ENCODE measurements around the gene CHST6. TPM values are rescaled to one million over a fixed set of nuclear protein-coding genes. Genes with fewer than 3 reads are reported as not detected.

Gene CHST6
- total RNA-seq, 1 experiment from 2014 or later: 0.91 TPM

DNA sequence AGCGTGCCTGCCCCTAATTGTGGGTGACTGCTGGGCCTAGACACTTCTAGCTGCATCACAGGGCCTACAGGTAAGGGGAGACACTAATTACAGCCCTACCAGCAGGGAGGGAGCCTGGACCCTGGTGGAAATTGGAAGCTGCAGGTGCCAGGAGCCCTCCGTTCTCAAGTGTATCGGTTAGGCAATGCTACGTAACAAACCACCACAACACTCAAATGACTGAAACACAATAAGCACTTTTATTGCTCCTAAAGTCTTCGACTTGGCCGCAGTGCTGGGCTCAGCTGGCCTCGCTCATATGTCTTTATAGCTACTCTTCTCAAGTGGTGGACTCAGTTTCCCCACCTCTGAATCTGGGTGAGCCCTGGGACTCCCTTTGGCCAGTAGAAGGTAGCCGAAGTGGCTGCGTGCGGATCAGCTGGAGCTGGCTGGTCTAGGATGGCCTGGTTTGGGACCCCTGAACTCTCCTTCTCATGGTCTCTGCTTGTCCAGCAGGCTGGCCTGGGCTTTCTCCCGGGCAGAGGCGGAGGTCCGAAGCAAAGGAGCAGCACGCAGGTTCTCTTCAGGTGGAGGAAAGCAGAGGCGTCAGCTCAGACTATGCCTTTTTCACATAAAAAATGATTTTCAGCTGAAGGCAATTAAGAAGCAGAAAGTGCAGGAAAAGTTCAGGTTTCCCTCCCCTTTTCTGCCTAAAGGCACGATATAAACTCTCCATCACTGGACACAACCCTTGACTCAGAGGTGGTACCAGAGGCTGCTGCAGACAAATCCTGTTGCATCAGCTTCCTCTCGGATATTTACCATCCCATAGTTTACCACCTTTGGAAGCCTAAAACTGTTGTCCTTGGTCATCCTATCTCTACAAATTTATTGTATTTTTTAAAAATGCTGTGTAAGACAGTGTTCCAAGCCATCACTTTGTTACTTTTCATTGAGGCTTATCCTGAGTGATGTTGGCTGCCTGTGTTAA is 22.0 kb downstream of the CHST6 start:
- CTCF ChIA-PET: interaction anchor here (1.0 kb wide), 1 partner anchor 44 kb away, joined by 4 read pairs; no protein-coding TSS in a partner anchor
- Histone ChIP-seq H3F3A (ENCODE audit: low read length, unreplicated experiment) (no peaks in the 10 kb centered on the region), H2AFZ (ENCODE audit: low read length) (no peak overlapping the region), H3K27me3 (ENCODE audit: low read length) (no peaks in the 10 kb centered on the region), H3K9me2 (replicated peaks; ENCODE audit: low read length) (no peaks in the 10 kb centered on the region), H3K4me3 (ENCODE audit: low read length) (no peak overlapping the region), H4K20me1 (ENCODE audit: low read length) (no peaks in the 10 kb centered on the region), H3K36me3 (ENCODE audit: low read depth, low read length) (no peaks in the 10 kb centered on the region), H3K79me2 (ENCODE audit: low read length) (no peaks in the 10 kb centered on the region), H3K4me2 (ENCODE audit: low read length) (no peak overlapping the region), H3K9me3 (ENCODE audit: low read length) (no peaks in the 10 kb centered on the region), H3K27ac (ENCODE audit: low read length) (no peak overlapping the region), H3K9ac (ENCODE audit: low read length) (no peak overlapping the region), H3K4me1 (ENCODE audit: insufficient read depth, low read length) (peaks cover 17% of the 10 kb centered on the region)
- intact Hi-C loops (cut with micrococcal nuclease): loop anchor here (1.0 to 5.0 kb wide), 2 partner anchors 44 to 94 kb away; partner anchors contain the start of gene GABARAPL2
- DNase-seq: no peak
- no TSS peak for BruUV-seq (replicated peaks)
- ATAC-seq: no peak
- POLR2A ChIA-PET (ENCODE audit: unreplicated experiment): interaction anchor here (0.6 kb wide), 1 partner anchor 219 kb away, joined by 3 read pairs; no protein-coding TSS in a partner anchor
- TF ChIP-seq, protein P1, sequence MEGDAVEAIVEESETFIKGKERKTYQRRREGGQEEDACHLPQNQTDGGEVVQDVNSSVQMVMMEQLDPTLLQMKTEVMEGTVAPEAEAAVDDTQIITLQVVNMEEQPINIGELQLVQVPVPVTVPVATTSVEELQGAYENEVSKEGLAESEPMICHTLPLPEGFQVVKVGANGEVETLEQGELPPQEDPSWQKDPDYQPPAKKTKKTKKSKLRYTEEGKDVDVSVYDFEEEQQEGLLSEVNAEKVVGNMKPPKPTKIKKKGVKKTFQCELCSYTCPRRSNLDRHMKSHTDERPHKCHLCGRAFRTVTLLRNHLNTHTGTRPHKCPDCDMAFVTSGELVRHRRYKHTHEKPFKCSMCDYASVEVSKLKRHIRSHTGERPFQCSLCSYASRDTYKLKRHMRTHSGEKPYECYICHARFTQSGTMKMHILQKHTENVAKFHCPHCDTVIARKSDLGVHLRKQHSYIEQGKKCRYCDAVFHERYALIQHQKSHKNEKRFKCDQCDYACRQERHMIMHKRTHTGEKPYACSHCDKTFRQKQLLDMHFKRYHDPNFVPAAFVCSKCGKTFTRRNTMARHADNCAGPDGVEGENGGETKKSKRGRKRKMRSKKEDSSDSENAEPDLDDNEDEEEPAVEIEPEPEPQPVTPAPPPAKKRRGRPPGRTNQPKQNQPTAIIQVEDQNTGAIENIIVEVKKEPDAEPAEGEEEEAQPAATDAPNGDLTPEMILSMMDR (conservative IDR thresholded peaks at IDR 0.05; ENCODE audit: low read depth, low read length): no peak
- no peak for TF ChIP-seq EZH2phosphoT487 (IDR thresholded peaks at IDR 0.05; ENCODE audit: borderline replicate concordance, low read length)

DNA sequence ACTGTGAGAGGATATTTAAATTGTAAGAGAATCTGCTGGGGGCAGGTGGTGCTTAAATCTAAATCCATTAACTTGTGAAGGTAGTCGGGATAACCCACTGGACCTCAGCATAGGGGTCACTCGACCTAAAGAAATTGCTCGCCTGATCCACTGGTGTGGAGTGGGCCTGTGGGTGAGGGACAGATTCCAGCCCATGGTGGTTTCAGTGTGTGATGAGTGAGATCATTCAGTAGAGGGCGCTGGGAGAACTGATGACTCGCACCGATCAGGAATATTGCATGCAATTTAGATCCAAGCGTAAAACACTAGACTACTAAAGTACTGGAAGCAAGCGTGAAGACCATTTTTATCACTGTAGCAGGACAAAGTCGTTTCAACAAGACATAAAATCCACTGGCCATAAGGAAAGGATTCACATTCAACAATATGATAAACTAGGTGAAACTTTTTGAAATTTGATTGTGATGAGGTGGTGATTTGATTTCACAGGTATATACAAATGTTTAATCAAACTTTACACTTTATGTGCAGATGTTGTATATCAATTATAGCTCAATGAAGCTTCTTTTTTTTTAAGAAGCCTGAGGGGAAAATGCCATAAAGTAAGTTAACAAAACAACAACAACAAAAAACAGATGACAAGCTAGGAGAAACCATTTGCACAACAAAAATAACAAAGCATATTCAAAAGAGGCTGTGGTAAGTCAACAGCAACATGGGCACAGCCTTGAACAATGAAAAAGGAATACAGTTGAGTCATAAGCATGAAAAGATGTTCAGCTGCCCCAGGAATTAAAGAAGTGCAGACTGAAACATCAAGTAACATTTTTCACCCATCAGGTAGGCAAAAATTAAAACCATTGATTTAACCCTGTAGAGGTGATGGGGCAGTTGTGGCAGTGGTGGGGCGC is 23.3 kb downstream of the CHST6 start:
- Histone ChIP-seq H3K4me1 (ENCODE audit: insufficient read depth, low read length) (peaks cover 5% of the 10 kb centered on the region), H3K27me3 (ENCODE audit: low read length) (no peaks in the 10 kb centered on the region), H3K9me3 (ENCODE audit: low read length) (no peaks in the 10 kb centered on the region), H2AFZ (ENCODE audit: low read length) (peak overlapping the region; percentile 4; the same call in 1 of the 2 replicates), H3K36me3 (ENCODE audit: low read depth, low read length) (no peaks in the 10 kb centered on the region), H3K4me2 (ENCODE audit: low read length) (no peak overlapping the region), H4K20me1 (ENCODE audit: low read length) (no peaks in the 10 kb centered on the region), H3F3A (ENCODE audit: low read length, unreplicated experiment) (no peaks in the 10 kb centered on the region), H3K4me3 (ENCODE audit: low read length) (no peak overlapping the region), H3K9me2 (replicated peaks; ENCODE audit: low read length) (no peaks in the 10 kb centered on the region), H3K27ac (ENCODE audit: low read length) (no peak overlapping the region), H3K79me2 (ENCODE audit: low read length) (no peaks in the 10 kb centered on the region), H3K9ac (ENCODE audit: low read length) (no peak overlapping the region)
- intact Hi-C loops (cut with micrococcal nuclease): loop anchor here (1.0 to 5.0 kb wide), 3 partner anchors 45 to 293 kb away; partner anchors contain the start of gene GABARAPL2
- TF ChIP-seq, protein P1 (conservative IDR thresholded peaks at IDR 0.05; ENCODE audit: low read depth, low read length): peak; percentile 83
- no peak for TF ChIP-seq EZH2phosphoT487 (IDR thresholded peaks at IDR 0.05; ENCODE audit: borderline replicate concordance, low read length)
- no TSS peak for BruUV-seq (replicated peaks)
- peak; percentile 69 for DNase-seq
- CTCF ChIA-PET: interaction anchor here (0.6 to 1.0 kb wide), 2 partner anchors 45 to 46 kb away, joined by 3 to 4 read pairs; no protein-coding TSS in a partner anchor
- ATAC-seq: peak; percentile 99
- POLR2A ChIA-PET (ENCODE audit: unreplicated experiment): interaction anchor here (0.6 kb wide), 1 partner anchor 217 kb away, joined by 3 read pairs; no protein-coding TSS in a partner anchor
